Raji (cell line): ENCODE data around the gene SLC35G1.

Source experiments
- POLR2A ChIP-seq: IDR thresholded peaks from 2 replicates; pipeline ENCODE4 v1.6.1; 2011; ENCODE audit warnings: low read depth, low read length, control low read depth; ENCODE audit not compliant: insufficient read depth

SLC35G1 gene

GRCh38 chr10:93872375-93873158, 21.2 kb upstream of the SLC35G1 start:
- TF ChIP-seq POLR2A, result no peak

DNA sequence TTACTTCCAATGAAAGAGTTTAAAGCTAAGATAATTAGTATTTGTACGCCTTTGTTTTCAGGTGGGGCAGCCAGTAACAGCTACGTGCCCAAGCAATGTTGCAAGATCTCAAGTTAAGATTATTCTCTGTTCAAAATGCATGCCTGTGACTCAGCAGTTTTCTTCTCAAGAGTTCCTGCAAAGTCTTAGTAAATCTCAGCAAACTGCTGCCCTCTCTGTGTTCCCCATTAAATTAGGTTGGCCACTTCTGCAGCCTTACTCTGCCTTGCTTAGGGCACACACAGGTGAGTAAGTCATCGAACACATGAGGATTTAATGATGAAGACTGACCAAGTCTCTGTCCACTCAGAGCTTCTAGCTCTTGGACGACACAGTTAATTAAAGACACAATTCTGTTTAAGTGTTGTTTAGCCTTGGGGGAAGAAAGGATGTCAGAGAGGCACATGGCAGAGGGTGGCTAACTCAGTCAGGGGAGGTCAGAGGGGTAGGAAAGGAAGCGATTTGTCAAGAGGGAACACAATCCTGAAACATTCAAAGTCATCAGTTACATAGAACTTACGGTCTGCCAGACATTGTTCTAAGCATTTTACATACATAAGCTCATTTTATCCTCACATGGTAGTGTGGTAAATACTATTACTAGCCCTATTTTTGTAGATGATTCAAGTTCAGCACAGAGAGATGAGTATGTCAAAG, 20.2 kb upstream of the SLC35G1 start:
- no peak for TF ChIP-seq POLR2A

- no peak for TF ChIP-seq POLR2A
Measured at GRCh38 chr10:93874309-93875031, 19.3 kb upstream of the SLC35G1 start.

GRCh38 chr10:93875032-93875358, 18.8 kb upstream of the SLC35G1 start:
- no peak for TF ChIP-seq POLR2A

GRCh38 chr10:93876381-93876780, 17.4 kb upstream of the SLC35G1 start:
- TF ChIP-seq POLR2A, result no peak

DNA sequence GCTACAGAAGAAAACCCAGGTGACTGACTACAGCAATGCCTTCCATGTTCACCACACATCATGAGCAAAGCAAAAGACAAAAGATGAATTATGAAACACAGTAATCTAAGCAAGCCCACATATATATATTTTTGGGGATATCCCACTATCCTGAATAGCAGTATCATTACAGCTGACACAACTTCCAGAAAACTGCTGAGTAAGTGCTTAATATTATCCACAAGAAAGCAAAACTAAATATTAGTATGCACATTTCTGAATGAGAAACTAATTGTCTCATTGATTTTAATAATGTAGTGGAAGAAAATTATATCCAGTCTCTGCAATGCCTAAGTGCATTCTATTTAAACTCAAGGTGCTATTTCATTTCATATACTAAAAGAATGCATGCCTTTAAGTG, 14.5 kb upstream of the SLC35G1 start:
- TF ChIP-seq POLR2A, result no peak

DNA sequence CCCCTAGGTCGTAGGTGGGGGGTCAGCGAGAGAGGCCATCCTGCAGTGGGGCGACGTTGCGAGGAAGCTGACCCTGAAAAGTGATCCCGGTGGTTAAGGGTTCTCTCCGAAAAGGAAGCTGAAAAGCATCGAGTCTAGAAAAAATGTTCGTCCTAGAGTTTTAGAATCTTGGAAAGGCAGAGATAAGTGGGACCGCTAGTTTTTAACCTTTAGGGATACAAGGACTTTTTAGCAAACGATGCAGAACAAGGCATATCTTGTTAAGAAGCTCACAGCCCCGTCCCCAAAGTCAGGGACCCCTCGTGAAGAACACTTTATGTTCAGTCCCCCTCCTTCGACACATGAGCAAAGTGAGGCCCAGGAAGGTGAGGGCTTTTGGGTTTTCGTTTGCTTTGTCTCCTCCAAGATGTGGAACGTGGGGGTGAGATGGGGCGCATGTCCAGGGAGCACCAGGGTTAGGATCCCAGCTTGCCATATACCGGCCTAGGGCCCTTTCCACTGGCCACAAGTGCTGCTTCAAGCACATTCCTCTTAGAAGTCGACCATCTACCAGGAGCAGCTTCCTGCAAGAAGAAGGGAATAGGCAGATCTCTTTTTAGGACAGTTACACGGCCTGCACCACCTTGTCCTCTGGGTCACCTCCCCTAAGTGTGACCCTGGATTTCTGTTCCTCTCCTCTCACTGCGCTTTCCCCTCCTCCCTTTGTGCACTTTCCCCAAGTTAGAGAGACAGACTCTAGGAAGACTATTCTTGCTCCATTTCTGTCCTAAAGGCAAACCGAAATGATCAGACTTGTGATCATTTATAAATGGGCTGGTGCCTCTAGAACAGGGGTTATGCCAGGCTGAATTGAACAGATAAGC, 969 bp downstream of the SLC35G1 start:
- TF ChIP-seq POLR2A, result no peak

GRCh38 chr10:93897070-93897780, 3.4 kb downstream of the SLC35G1 start:
- no peak for TF ChIP-seq POLR2A

GRCh38 chr10:93899109-93899508, 5.3 kb downstream of the SLC35G1 start:
- TF ChIP-seq POLR2A, result no peak

GRCh38 chr10:93903051-93903450, 9.3 kb downstream of the SLC35G1 start:
- no peak for TF ChIP-seq POLR2A

DNA sequence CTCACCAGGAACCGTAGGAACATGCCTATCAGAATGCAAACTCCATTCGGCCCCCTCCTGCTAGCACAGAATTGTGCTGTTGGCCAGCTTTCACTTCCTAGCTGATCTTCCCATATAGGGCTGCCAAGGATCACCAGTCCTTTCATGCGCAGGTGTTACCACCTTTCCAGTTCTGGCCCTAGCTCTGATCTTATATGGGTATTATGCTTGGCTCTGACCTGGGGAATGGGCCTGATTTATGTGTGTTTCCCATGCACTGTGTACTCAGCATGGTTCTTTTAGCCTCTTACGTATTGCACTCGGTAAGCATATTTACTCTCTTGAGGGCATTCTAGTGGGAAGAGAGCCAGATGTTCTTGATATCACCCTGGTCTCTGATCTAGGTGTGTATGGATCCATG, 11.1 kb downstream of the SLC35G1 start:
- no peak for TF ChIP-seq POLR2A

- no peak for TF ChIP-seq POLR2A
Measured at GRCh38 chr10:93907059-93907458, 13.3 kb downstream of the SLC35G1 start.

DNA sequence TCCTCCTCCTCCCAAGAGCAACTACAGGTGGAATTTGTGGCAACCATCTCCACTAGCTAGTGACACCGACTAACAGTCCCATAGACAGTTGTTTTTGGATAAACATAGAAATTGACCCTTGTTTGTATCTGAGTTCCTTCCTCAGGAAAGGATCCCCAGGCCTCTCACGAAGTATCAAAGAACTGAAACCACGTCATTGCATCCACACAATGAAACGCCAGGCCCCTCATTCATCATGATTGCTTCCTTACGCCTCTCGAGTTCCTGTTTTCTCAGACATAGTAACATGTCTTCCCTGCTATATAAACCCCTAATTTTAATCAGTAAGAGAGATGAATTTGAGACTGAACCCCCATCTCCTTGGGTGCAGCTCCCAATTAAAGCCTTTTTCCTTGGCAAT, 18.1 kb downstream of the SLC35G1 start:
- no peak for TF ChIP-seq POLR2A

- TF ChIP-seq POLR2A, result no peak
Measured at GRCh38 chr10:93912444-93912843, 18.7 kb downstream of the SLC35G1 start.
